ENCODE results near the gene HERC4.
"Not testable (repeated sequence)": the region's sequence is repeated elsewhere in the genome, so short reads cannot be mapped to it uniquely, and the experiment has no call there.

The HERC4 gene

GRCh38 chr10:67893637-67894036 is 181.4 kb downstream of the HERC4 start:
- H3K4me3 ChIP-seq (ENCODE audit: low read length), result no peak overlapping the region
- TF ChIP-seq, protein P1, sequence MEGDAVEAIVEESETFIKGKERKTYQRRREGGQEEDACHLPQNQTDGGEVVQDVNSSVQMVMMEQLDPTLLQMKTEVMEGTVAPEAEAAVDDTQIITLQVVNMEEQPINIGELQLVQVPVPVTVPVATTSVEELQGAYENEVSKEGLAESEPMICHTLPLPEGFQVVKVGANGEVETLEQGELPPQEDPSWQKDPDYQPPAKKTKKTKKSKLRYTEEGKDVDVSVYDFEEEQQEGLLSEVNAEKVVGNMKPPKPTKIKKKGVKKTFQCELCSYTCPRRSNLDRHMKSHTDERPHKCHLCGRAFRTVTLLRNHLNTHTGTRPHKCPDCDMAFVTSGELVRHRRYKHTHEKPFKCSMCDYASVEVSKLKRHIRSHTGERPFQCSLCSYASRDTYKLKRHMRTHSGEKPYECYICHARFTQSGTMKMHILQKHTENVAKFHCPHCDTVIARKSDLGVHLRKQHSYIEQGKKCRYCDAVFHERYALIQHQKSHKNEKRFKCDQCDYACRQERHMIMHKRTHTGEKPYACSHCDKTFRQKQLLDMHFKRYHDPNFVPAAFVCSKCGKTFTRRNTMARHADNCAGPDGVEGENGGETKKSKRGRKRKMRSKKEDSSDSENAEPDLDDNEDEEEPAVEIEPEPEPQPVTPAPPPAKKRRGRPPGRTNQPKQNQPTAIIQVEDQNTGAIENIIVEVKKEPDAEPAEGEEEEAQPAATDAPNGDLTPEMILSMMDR (conservative IDR thresholded peaks at IDR 0.05; ENCODE audit: low read depth, low read length), result no peak
- DNase-seq (ENCODE audit: low read depth), result no peak

GRCh38 chr10:67884842-67885670 is 190.0 kb downstream of the HERC4 start:
- DNase-seq (ENCODE audit: low read depth), result peak; percentile 23
- TF ChIP-seq, protein P1 (conservative IDR thresholded peaks at IDR 0.05; ENCODE audit: low read depth, low read length), result no peak
- H3K4me3 ChIP-seq (ENCODE audit: low read length), result peak overlapping the region; percentile 69

- TF ChIP-seq, protein P1 (conservative IDR thresholded peaks at IDR 0.05; ENCODE audit: low read depth, low read length), result no peak
- DNase-seq (ENCODE audit: low read depth), result peak; percentile 79
- peak within 1 kb of the TSS; percentile 69 for H3K4me3 ChIP-seq (ENCODE audit: low read length)
These were observed 190.7 kb downstream of the HERC4 start, which contains the start of gene SIRT1 for GRCh38 chr10:67884313-67884841. Gene SIRT1 (plus strand): TSS chr10:67884656. CDS start chr10:67884722, 66 bp downstream.

DNA sequence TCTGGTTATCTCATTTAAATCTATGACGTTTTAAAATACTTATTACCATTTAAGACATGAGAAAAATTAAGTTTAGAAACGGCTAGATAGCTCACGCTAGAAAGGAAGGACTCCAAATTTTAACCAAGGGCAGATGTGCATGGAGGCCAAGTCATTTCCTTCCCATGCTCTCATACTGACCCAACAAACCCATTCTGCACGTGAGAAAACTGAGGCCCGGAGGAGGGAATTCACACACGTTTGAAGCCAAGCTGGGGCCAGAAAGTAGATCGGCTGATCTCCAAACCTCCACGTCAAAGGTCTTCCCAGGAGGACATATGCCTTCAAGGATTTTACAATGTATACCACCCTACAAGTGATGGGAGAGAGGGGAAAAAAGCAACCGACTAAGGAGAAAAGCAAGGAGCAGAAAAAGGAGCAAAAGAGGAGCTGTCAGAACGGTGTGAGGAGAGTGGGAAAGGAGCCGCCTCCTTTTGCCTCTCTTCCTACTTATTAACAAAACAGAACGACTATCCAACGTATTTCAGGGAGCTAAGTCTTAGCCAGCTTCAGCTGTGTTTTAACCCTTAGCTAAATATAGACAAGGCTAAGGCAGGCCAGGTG is 191.3 kb downstream of the HERC4 start:
- DNase-seq (ENCODE audit: low read depth), result no peak
- TF ChIP-seq, protein P1 (conservative IDR thresholded peaks at IDR 0.05; ENCODE audit: low read depth, low read length), result no peak
- peak overlapping the region; percentile 69 for H3K4me3 ChIP-seq (ENCODE audit: low read length)

- TF ChIP-seq, protein P1 (conservative IDR thresholded peaks at IDR 0.05; ENCODE audit: low read depth, low read length), result no peak
- H3K4me3 ChIP-seq (ENCODE audit: low read length), result no peak overlapping the region
These were observed 196.9 kb downstream of the HERC4 start for GRCh38 chr10:67878133-67878532.

GRCh38 chr10:67877421-67877820 is 197.7 kb downstream of the HERC4 start:
- H3K4me3 ChIP-seq (ENCODE audit: low read length); DNase-seq (ENCODE audit: low read depth): not testable (repeated sequence)

More at GRCh38 chr10:67878133-67878532, 196.9 kb downstream of the HERC4 start:
- no peak for DNase-seq (ENCODE audit: low read depth)

GRCh38 chr10:67875340-67876238 is 199.5 kb downstream of the HERC4 start:
- no peak overlapping the region for H3K4me3 ChIP-seq (ENCODE audit: low read length)
- no peak for DNase-seq (ENCODE audit: low read depth)
- TF ChIP-seq, protein P1 (conservative IDR thresholded peaks at IDR 0.05; ENCODE audit: low read depth, low read length), result no peak
